Naive thymus-derived CD8-positive, alpha-beta T cell (primary cell): Measurements from ENCODE around the gene NRG2. TPM values are rescaled to one million over a fixed set of nuclear protein-coding genes. Genes with fewer than 3 reads are reported as not detected.

ENCODE experiments used
- ATAC-seq, 2 donors: fragments of 150-1000 bp; cut with Tn5 transposase in 1 of 2; sonication (Bioruptor Pico), chemical (Tn5 transposase) in 1 of 2; 1 replicate in 1 of 2; 2 replicates in 1 of 2; pipeline ENCODE4 v1.10.0; 2021; ENCODE audit warnings: mild to moderate bottlenecking in 2 of 2, moderate library complexity in 2 of 2
- POLR2A ChIA-PET: fragments of 350-600 bp; sonication (Branson Sonifier 250); formaldehyde crosslinking; loops from one replicate; lab custom pipeline; 2021; ENCODE audit warnings: antibody characterized with exemption; lab: Charles Lee
- DNase-seq, 10 donors: peaks; one replicate each; pipeline versions ENCODE4 v3.0.0 to v3.0.0-alpha.2; 2020 to 2022
- H3K27ac Mint-ChIP-seq, 10 donors: one replicate each; pipeline ENCODE4 v1.8.0; 2020 to 2022; ENCODE audit warnings: mild to moderate bottlenecking in 10 of 10, mixed read lengths in 10 of 10, moderate library complexity in 4 of 10, inconsistent platforms in 1 of 10
- H3K27me3 Mint-ChIP-seq, 5 donors: one replicate each; pipeline ENCODE4 v1.8.0; 2021 to 2022; ENCODE audit warnings: mixed read lengths in 5 of 5
- H3K36me3 Mint-ChIP-seq, 3 donors: one replicate each; pipeline ENCODE4 v1.8.0; 2020 to 2022; ENCODE audit warnings: mixed read lengths in 3 of 3, mild to moderate bottlenecking in 2 of 3, inconsistent platforms in 1 of 3
- H3K4me1 Mint-ChIP-seq, 4 donors: one replicate each; pipeline ENCODE4 v1.8.0; 2021 to 2022; ENCODE audit warnings: mixed read lengths in 4 of 4
- H3K4me3 Mint-ChIP-seq, 10 donors: one replicate each; pipeline ENCODE4 v1.8.0; 2020 to 2022; ENCODE audit warnings: mild to moderate bottlenecking in 10 of 10, mixed read lengths in 10 of 10, moderate library complexity in 6 of 10, inconsistent platforms in 1 of 10
- H3K9me3 Mint-ChIP-seq, 9 donors: one replicate each; pipeline ENCODE4 v1.8.0; 2020 to 2022; ENCODE audit warnings: mixed read lengths in 9 of 9, mild to moderate bottlenecking in 3 of 9, inconsistent platforms in 1 of 9, moderate library complexity in 1 of 9
- polyA plus RNA-seq, 3 donors: library from polyadenylated mRNA; unstranded; fragments of 300-500 nt; fragmentation: Illumina TruSeq; gene quantifications; one replicate each; pipeline ENCODE4 v1.2.3, GENCODE V29; 2021
- total RNA-seq, 8 experiments: library from RNA in 2 of 8; stranded (reverse) in 2 of 8; gene quantifications; one replicate each; pipeline ENCODE4 v1.2.3 and lab custom pipeline; 2021 to 2026

The NRG2 gene
- total and polyA plus RNA-seq, 5 experiments from 2014 or later, result 0.04 to 0.47 (median 0.25) TPM

- Mint-ChIP-seq H3K4me3 (no peak overlapping the region), H3K4me1 (no peaks in the 10 kb centered on the region), H3K36me3 (no peaks in the 10 kb centered on the region), H3K27ac (no peak overlapping the region), H3K9me3 (no peaks in the 10 kb centered on the region), H3K27me3 (peaks cover 0 to 12% (median 8%) of the 10 kb centered on the region in 5 donors)
- ATAC-seq (no peak), DNase-seq (no peak)
- POLR2A ChIA-PET, result no interaction called here
These were observed 13.8 kb upstream of the NRG2 start for GRCh38 chr5:140056880-140057279.

GRCh38 chr5:140055152-140055551, 12.1 kb upstream of the NRG2 start:
- POLR2A ChIA-PET, result no interaction called here
- Mint-ChIP-seq H3K36me3 (no peaks in the 10 kb centered on the region), H3K4me3 (no peak overlapping the region), H3K27ac (no peak overlapping the region), H3K4me1 (no peaks in the 10 kb centered on the region), H3K9me3 (no peaks in the 10 kb centered on the region), H3K27me3 (peaks cover 0 to 15% (median 6%) of the 10 kb centered on the region in 5 donors)
- ATAC-seq (no peak), DNase-seq (no peak)

- ATAC-seq (no peak), DNase-seq (no peak)
- H3K4me3 Mint-ChIP-seq, result no peak overlapping the region
- H3K36me3 Mint-ChIP-seq, result no peaks in the 10 kb centered on the region
- no peaks in the 10 kb centered on the region for H3K4me1 Mint-ChIP-seq
- H3K9me3 Mint-ChIP-seq, result no peaks in the 10 kb centered on the region
- no peak overlapping the region for H3K27ac Mint-ChIP-seq
- H3K27me3 Mint-ChIP-seq, result peaks cover 1 to 22% (median 8%) of the 10 kb centered on the region in 5 donors
- POLR2A ChIA-PET, result no interaction called here
These were observed 11.1 kb upstream of the NRG2 start for GRCh38 chr5:140054086-140054689.

DNA sequence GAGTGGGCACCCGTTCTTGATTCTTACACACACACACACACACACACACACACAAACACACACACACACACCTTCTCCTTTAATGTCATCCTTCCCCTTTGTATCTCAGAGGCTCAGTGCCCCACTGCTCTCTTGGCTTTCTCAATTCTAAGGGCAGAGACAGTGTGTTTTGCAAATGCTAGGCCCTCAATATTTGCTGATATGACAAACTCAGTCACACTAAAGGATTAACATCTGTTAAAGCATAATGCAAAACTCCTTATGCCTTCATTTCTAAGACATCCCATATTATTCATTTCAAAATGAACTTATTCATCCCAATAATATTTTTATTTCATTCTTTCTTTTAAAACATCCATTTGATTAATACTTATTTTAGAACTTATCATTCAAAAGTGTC, 8.9 kb upstream of the NRG2 start:
- POLR2A ChIA-PET, result no interaction called here
- no peaks in the 10 kb centered on the region for H3K36me3 Mint-ChIP-seq
- DNase-seq, result no peak

DNA sequence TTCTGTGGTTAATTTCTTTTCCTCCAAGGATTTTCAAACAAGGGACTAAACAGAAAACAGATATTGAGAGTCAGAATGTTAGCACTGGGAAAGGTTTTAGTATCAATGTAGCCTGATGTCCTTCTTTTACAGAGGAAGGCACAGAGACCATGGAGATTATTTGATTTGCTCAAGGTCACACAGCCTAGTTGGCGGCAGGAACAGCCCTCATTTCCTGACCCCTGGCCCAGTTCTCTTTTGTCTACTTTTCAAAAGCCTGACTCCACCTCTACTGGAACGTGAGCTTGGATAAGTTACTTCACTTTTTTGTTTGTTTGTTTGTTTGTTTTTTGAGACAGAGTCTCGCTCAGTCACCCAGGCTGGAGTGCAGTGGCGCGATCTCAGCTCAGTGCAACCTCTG, 6.6 kb upstream of the NRG2 start:
- Mint-ChIP-seq H3K27me3 (peaks cover 20 to 50% (median 37%) of the 10 kb centered on the region in 5 donors), H3K36me3 (no peaks in the 10 kb centered on the region), H3K4me1 (peaks cover 0 to 2% (median 0%) of the 10 kb centered on the region in 4 donors), H3K9me3 (no peaks in the 10 kb centered on the region), H3K27ac (no peak overlapping the region), H3K4me3 (no peak overlapping the region)
- POLR2A ChIA-PET, result no interaction called here
- DNase-seq (no peak), ATAC-seq (no peak)

More for the DNA sequence above, 8.9 kb upstream of the NRG2 start:
- H3K4me1 Mint-ChIP-seq, result no peaks in the 10 kb centered on the region
- no peaks in the 10 kb centered on the region for H3K9me3 Mint-ChIP-seq
- no peak overlapping the region for H3K4me3 Mint-ChIP-seq
- no peak for ATAC-seq
- no peak overlapping the region for H3K27ac Mint-ChIP-seq
- peaks cover 15 to 33% (median 23%) of the 10 kb centered on the region in 5 donors for H3K27me3 Mint-ChIP-seq

GRCh38 chr5:140049205-140049604, 6.1 kb upstream of the NRG2 start:
- no peaks in the 10 kb centered on the region for H3K36me3 Mint-ChIP-seq
- no peak for DNase-seq
- H3K27ac Mint-ChIP-seq, result no peak overlapping the region
- no peaks in the 10 kb centered on the region for H3K9me3 Mint-ChIP-seq
- POLR2A ChIA-PET, result interaction anchor here (0.6 kb wide), 1 partner anchor 84 kb away, joined by 3 read pairs; no protein-coding TSS in a partner anchor
- peaks cover 25 to 55% (median 42%) of the 10 kb centered on the region in 5 donors for H3K27me3 Mint-ChIP-seq
- H3K4me1 Mint-ChIP-seq, result peaks cover under 1 to 7% (median 4%) of the 10 kb centered on the region in 4 donors
- ATAC-seq, result no peak
- H3K4me3 Mint-ChIP-seq, result no peak overlapping the region

GRCh38 chr5:140044041-140044440, 942 bp upstream of the NRG2 start:
- Mint-ChIP-seq H3K4me3 (peak overlapping the region; percentile 62 to 84 (median 73)), H3K27me3 (peaks cover 40 to 80% (median 58%) of the 10 kb centered on the region in 5 donors), H3K4me1 (peaks cover 9 to 27% (median 20%) of the 10 kb centered on the region in 4 donors), H3K36me3 (no peaks in the 10 kb centered on the region), H3K9me3 (no peaks in the 10 kb centered on the region), H3K27ac (no peak overlapping the region)
- ATAC-seq (no peak), DNase-seq (peak in 1 of 10 donors; percentile 1)
- POLR2A ChIA-PET, result interaction anchor here (0.5 to 0.8 kb wide), 2 partner anchors 102 to 105 kb away, joined by 3 to 5 read pairs; no protein-coding TSS in a partner anchor

GRCh38 chr5:140043508-140043872, 391 bp upstream of the NRG2 start:
- no peak overlapping the region for H3K27ac Mint-ChIP-seq
- no peak for DNase-seq
- no peaks in the 10 kb centered on the region for H3K9me3 Mint-ChIP-seq
- peaks cover 38 to 76% (median 59%) of the 10 kb centered on the region in 5 donors for H3K27me3 Mint-ChIP-seq
- peak overlapping the region; percentile 62 to 84 (median 73) for H3K4me3 Mint-ChIP-seq
- no peaks in the 10 kb centered on the region for H3K36me3 Mint-ChIP-seq
- H3K4me1 Mint-ChIP-seq, result peaks cover 9 to 28% (median 23%) of the 10 kb centered on the region in 4 donors
- ATAC-seq, result peak in 1 of 2 donors; percentile 4
- POLR2A ChIA-PET, result interaction anchor here (0.5 to 0.8 kb wide), 3 partner anchors 103 to 219 kb away, joined by 3 to 5 read pairs (median 3); no protein-coding TSS in a partner anchor

DNA sequence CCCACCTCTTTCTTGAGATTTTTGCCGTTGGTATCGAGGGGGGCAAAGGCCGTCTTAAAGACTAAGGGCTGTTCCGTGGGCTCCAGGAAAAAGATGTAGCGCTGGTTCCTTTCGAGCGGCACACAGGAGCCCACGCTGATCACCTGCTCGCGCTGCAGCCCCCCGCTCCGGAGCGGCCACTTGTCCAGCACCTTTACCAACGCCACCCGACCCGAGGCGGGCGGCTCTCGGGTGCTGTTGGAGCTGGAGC, 781 bp downstream of the NRG2 start:
- peaks cover 9 to 33% (median 26%) of the 10 kb centered on the region in 4 donors for H3K4me1 Mint-ChIP-seq
- no peaks in the 10 kb centered on the region for H3K9me3 Mint-ChIP-seq
- no peak overlapping the region for H3K27ac Mint-ChIP-seq
- peaks cover 39 to 66% (median 61%) of the 10 kb centered on the region in 5 donors for H3K27me3 Mint-ChIP-seq
- H3K36me3 Mint-ChIP-seq, result no peaks in the 10 kb centered on the region
- no peak for DNase-seq
- H3K4me3 Mint-ChIP-seq, result peak overlapping the region in 9 of 10 donors; percentile 24 to 70 (median 60)
- ATAC-seq, result peak in 1 of 2 donors; percentile 19
- POLR2A ChIA-PET, result interaction anchor here (0.9 kb wide), 1 partner anchor 65 kb away, joined by 3 read pairs; no protein-coding TSS in a partner anchor

DNA sequence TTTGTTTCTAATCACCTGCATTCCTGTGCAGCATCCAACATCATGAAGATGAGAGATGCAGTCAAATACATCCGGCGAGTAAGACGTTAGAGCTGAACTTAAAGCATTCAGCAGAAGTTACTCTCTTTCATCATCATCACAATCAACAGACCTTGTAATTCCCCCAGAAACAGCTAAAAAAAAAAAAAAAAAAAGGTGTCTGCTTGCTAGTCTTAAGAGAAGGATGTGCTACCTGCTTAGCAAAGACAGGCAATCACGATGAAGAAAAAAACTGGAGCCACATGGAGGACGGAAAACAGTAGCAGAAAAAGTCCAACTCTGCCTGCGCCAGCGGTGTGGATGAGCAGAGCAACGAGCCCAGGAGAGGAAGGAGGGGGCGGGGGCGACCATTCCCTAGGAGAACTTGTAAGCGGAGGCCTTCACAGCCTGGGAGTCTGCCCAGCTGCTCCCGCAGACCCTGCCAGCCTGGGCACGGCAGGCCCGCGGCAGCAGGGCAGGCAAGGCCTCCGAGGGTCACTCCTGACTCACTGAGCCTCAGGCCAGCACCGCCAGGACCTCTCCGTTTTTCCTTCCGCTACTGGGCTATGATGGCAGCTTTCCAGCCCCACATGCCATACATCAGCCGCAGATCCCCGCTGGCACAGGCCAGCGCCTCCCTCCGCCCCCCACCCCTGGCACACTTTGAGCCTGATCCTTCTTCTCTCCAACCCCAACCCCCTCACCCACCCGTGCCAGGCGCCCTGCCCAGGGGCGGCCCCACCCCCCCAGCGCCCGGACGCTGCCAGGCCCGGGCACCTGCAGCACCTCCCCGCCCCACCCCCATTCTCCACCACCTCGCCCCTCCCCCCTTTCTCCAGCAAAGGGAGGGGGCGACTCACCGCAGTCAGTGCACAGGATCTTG, 1.4 kb downstream of the NRG2 start:
- H3K27ac Mint-ChIP-seq, result peak overlapping the region in 1 of 10 donors; percentile 68
- H3K4me3 Mint-ChIP-seq, result peak overlapping the region; percentile 59 to 89 (median 80)
- peaks cover 9 to 33% (median 26%) of the 10 kb centered on the region in 4 donors for H3K4me1 Mint-ChIP-seq
- no peaks in the 10 kb centered on the region for H3K36me3 Mint-ChIP-seq
- ATAC-seq (peak in 1 of 2 donors; percentile 4), DNase-seq (peak in 2 of 10 donors; percentile 3 to 7)
- H3K9me3 Mint-ChIP-seq, result no peaks in the 10 kb centered on the region
- POLR2A ChIA-PET, result interaction anchor here (0.6 kb wide), 2 partner anchors 66 to 243 kb away, joined by 3 to 4 read pairs; no protein-coding TSS in a partner anchor
- H3K27me3 Mint-ChIP-seq, result peaks cover 43 to 67% (median 63%) of the 10 kb centered on the region in 5 donors

DNA sequence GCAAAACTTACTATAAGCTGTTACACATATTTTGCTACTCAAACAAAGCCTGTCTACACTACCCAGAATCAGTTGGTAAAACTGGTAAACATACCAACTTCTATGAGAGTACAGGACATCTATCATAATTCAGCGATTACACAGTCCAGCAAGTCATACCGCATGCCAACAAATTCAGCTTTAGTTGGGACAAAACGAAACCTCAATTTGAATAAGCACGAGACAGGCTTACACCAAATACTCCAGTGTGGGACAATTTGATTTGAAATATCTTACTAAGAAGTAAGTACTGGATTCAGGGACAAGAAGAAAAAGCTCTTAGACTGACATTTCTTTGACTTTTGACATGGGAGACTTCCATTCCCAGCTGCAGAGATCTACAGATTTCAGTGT, 2.0 kb downstream of the NRG2 start:
- Mint-ChIP-seq H3K9me3 (no peaks in the 10 kb centered on the region), H3K27me3 (peaks cover 49 to 72% (median 64%) of the 10 kb centered on the region in 5 donors), H3K4me1 (peaks cover 9 to 33% (median 26%) of the 10 kb centered on the region in 4 donors), H3K4me3 (peak overlapping the region; percentile 59 to 89 (median 80)), H3K36me3 (no peaks in the 10 kb centered on the region), H3K27ac (no peak overlapping the region)
- POLR2A ChIA-PET, result interaction anchor here (0.6 to 1.0 kb wide), 2 partner anchors 66 to 242 kb away, joined by 3 to 4 read pairs; no protein-coding TSS in a partner anchor
- ATAC-seq (no peak), DNase-seq (no peak)

GRCh38 chr5:140040358-140040757, 2.7 kb downstream of the NRG2 start:
- no peak overlapping the region for H3K4me3 Mint-ChIP-seq
- ATAC-seq (no peak), DNase-seq (no peak)
- H3K4me1 Mint-ChIP-seq, result peaks cover 9 to 33% (median 26%) of the 10 kb centered on the region in 4 donors
- H3K27ac Mint-ChIP-seq, result no peak overlapping the region
- H3K9me3 Mint-ChIP-seq, result no peaks in the 10 kb centered on the region
- H3K36me3 Mint-ChIP-seq, result no peaks in the 10 kb centered on the region
- POLR2A ChIA-PET, result interaction anchor here (1.0 kb wide), 1 partner anchor 67 kb away, joined by 3 read pairs; no protein-coding TSS in a partner anchor
- peaks cover 45 to 72% (median 65%) of the 10 kb centered on the region in 5 donors for H3K27me3 Mint-ChIP-seq
